IPS DF 6.9 (cell line): ENCODE results near the gene ADCY3.

Experiments used
- DNase-seq: peaks from one replicate; pipeline ENCODE4 v3.0.0-alpha.2; 2013; ENCODE audit warnings: low read depth, low spot score
- H3K27ac ChIP-seq: one replicate; pipeline ENCODE4 v1.5.1; 2013; ENCODE audit warnings: low read length, control low read depth
- H3K27me3 ChIP-seq: 2 replicates; pipeline ENCODE4 v1.6.1; 2013; ENCODE audit warnings: mild to moderate bottlenecking, low read length; ENCODE audit not compliant: control insufficient read depth, insufficient read depth
- H3K36me3 ChIP-seq: 2 replicates; pipeline ENCODE4 v1.6.1; 2013; ENCODE audit warnings: low read length; ENCODE audit not compliant: control insufficient read depth, insufficient read depth
- H3K4me1 ChIP-seq: 2 replicates; pipeline ENCODE4 v1.6.1; 2013; ENCODE audit warnings: low read length; ENCODE audit not compliant: control insufficient read depth, insufficient read depth
- H3K4me3 ChIP-seq: 2 replicates; pipeline ENCODE4 v1.5.1; 2013; ENCODE audit warnings: mild to moderate bottlenecking, low read length
- H3K9me3 ChIP-seq: 2 replicates; pipeline ENCODE4 v1.6.1; 2013; ENCODE audit warnings: low read length, inconsistent platforms; ENCODE audit not compliant: control insufficient read depth, insufficient read depth
- WGBS: extraction: QIAGEN DNeasy Blood & Tissue Kit; methylation state at CpG from one replicate; pipeline ENCODE4 v1.1.7; 2013; ENCODE audit warnings: mixed read lengths, missing lambda C conversion rate; ENCODE audit not compliant: insufficient read length, insufficient coverage; 5-methylcytosine and 5-hydroxymethylcytosine counted together

The ADCY3 gene

GRCh38 chr2:24892928-24893327, 27.1 kb downstream of the ADCY3 start:
- WGBS: no CpG with 5 or more reads among the region's 2 CpGs
- H3K36me3 ChIP-seq: no peaks in the 10 kb centered on the region

GRCh38 chr2:24891201-24891600, 28.8 kb downstream of the ADCY3 start:
- no peaks in the 10 kb centered on the region; the same call in 1 of the 2 replicates for H3K4me1 ChIP-seq
- no peaks in the 10 kb centered on the region for H3K36me3 ChIP-seq
- no peaks in the 10 kb centered on the region for H3K9me3 ChIP-seq
- DNase-seq: no peak
- no peaks in the 10 kb centered on the region for H3K27me3 ChIP-seq
- H3K27ac ChIP-seq: no peak overlapping the region
- WGBS: no CpG with 5 or more reads among the region's 2 CpGs
- no peak overlapping the region for H3K4me3 ChIP-seq

More at GRCh38 chr2:24892928-24893327, 27.1 kb downstream of the ADCY3 start:
- DNase-seq: no peak
- Histone ChIP-seq H3K4me3 (no peak overlapping the region), H3K4me1 (no peaks in the 10 kb centered on the region), H3K27ac (no peak overlapping the region), H3K27me3 (no peaks in the 10 kb centered on the region; the same call in 1 of the 2 replicates), H3K9me3 (no peaks in the 10 kb centered on the region)

GRCh38 chr2:24889221-24889620, 30.8 kb downstream of the ADCY3 start:
- Histone ChIP-seq H3K27me3 (no peaks in the 10 kb centered on the region), H3K4me3 (no peak overlapping the region)
- no CpG with 5 or more reads among the region's 5 CpGs for WGBS

GRCh38 chr2:24888177-24888576, 31.9 kb downstream of the ADCY3 start:
- no peaks in the 10 kb centered on the region for H3K9me3 ChIP-seq
- DNase-seq: no peak

More at GRCh38 chr2:24889221-24889620, 30.8 kb downstream of the ADCY3 start:
- no peak for DNase-seq
- Histone ChIP-seq H3K9me3 (no peaks in the 10 kb centered on the region), H3K4me1 (no peaks in the 10 kb centered on the region; the same call in 1 of the 2 replicates), H3K36me3 (no peaks in the 10 kb centered on the region), H3K27ac (no peak overlapping the region)

GRCh38 chr2:24887307-24887874, 32.6 kb downstream of the ADCY3 start:
- H3K27me3 ChIP-seq: no peaks in the 10 kb centered on the region
- no CpG with 5 or more reads among the region's 20 CpGs for WGBS
- H3K36me3 ChIP-seq: no peaks in the 10 kb centered on the region
- no peaks in the 10 kb centered on the region; the same call in 1 of the 2 replicates for H3K4me1 ChIP-seq
- H3K9me3 ChIP-seq: no peaks in the 10 kb centered on the region
- no peak for DNase-seq
- H3K27ac ChIP-seq: no peak overlapping the region
- no peak overlapping the region for H3K4me3 ChIP-seq

More at GRCh38 chr2:24888177-24888576, 31.9 kb downstream of the ADCY3 start:
- no peaks in the 10 kb centered on the region for H3K36me3 ChIP-seq
- H3K4me1 ChIP-seq: no peaks in the 10 kb centered on the region; the same call in 1 of the 2 replicates
- H3K27ac ChIP-seq: no peak overlapping the region
- H3K4me3 ChIP-seq: no peak overlapping the region
- no CpG with 5 or more reads among the region's 6 CpGs for WGBS
- H3K27me3 ChIP-seq: no peaks in the 10 kb centered on the region

- WGBS: no CpG with 5 or more reads among the region's 16 CpGs
- Histone ChIP-seq H3K4me3 (no peak overlapping the region), H3K27ac (no peak overlapping the region), H3K27me3 (no peaks in the 10 kb centered on the region), H3K36me3 (no peaks in the 10 kb centered on the region), H3K4me1 (no peaks in the 10 kb centered on the region; the same call in 1 of the 2 replicates), H3K9me3 (no peaks in the 10 kb centered on the region)
- DNase-seq: no peak
Measured at GRCh38 chr2:24886691-24887304, 33.2 kb downstream of the ADCY3 start.

- Histone ChIP-seq H3K9me3 (no peaks in the 10 kb centered on the region), H3K27me3 (no peaks in the 10 kb centered on the region), H3K36me3 (no peaks in the 10 kb centered on the region), H3K4me3 (no peak overlapping the region), H3K27ac (no peak overlapping the region), H3K4me1 (no peaks in the 10 kb centered on the region; the same call in 1 of the 2 replicates)
- no CpG with 5 or more reads among the region's 13 CpGs for WGBS
- no peak for DNase-seq
Measured at GRCh38 chr2:24886126-24886501, 33.9 kb downstream of the ADCY3 start.

- Histone ChIP-seq H3K27ac (no peak overlapping the region), H3K27me3 (no peaks in the 10 kb centered on the region), H3K36me3 (no peaks in the 10 kb centered on the region), H3K4me3 (no peak overlapping the region), H3K4me1 (no peaks in the 10 kb centered on the region; the same call in 1 of the 2 replicates), H3K9me3 (no peaks in the 10 kb centered on the region)
- no peak for DNase-seq
- WGBS: no CpG with 5 or more reads among the region's 11 CpGs
Measured at GRCh38 chr2:24885221-24886125, 34.6 kb downstream of the ADCY3 start.

GRCh38 chr2:24883946-24884345, 36.1 kb downstream of the ADCY3 start:
- H3K4me3 ChIP-seq: no peak overlapping the region

GRCh38 chr2:24881623-24882022, 38.4 kb downstream of the ADCY3 start:
- H3K4me1 ChIP-seq: peaks cover 1% of the 10 kb centered on the region; the same call in 1 of the 2 replicates
- DNase-seq: no peak
- no peak overlapping the region for H3K4me3 ChIP-seq
- no peaks in the 10 kb centered on the region for H3K27me3 ChIP-seq
- no peaks in the 10 kb centered on the region for H3K9me3 ChIP-seq
- no peaks in the 10 kb centered on the region for H3K36me3 ChIP-seq
- no peak overlapping the region for H3K27ac ChIP-seq
- no CpG with 5 or more reads among the region's 9 CpGs for WGBS

More at GRCh38 chr2:24883946-24884345, 36.1 kb downstream of the ADCY3 start:
- H3K4me1 ChIP-seq: no peaks in the 10 kb centered on the region; the same call in 1 of the 2 replicates
- no peaks in the 10 kb centered on the region for H3K36me3 ChIP-seq
- no peak for DNase-seq
- no CpG with 5 or more reads among the region's 4 CpGs for WGBS
- H3K9me3 ChIP-seq: no peaks in the 10 kb centered on the region
- H3K27me3 ChIP-seq: no peaks in the 10 kb centered on the region
- H3K27ac ChIP-seq: no peak overlapping the region
